NB4 (cell line): ENCODE results near the gene SEC11A.

Experiments
- CTCF ChIP-seq: IDR thresholded peaks from one replicate; pipeline ENCODE4 v1.5.1; 2012; ENCODE audit warnings: low read depth, low read length
- MAX ChIP-seq: IDR thresholded peaks from 2 replicates; pipeline ENCODE4 v1.6.1; 2011; ENCODE audit warnings: low read depth, low read length

- TF ChIP-seq CTCF, result no peak
- TF ChIP-seq MAX, result no peak
Observed at GRCh38 chr15:84715441-84716035, 401 bp downstream of the SEC11A start.
